HEK293 (cell line): ENCODE data around the gene RABL3.

Experiments
- KLF1 ChIP-seq: fragments of 450-650 bp; formaldehyde crosslinking; IDR thresholded peaks from 2 replicates; pipeline ENCODE4 v1.5.1; 2016; ENCODE audit warnings: missing biosample characterization, missing genetic modification characterization
- MEIS1 ChIP-seq: sonication (generic); formaldehyde crosslinking; IDR thresholded peaks from 2 replicates; pipeline ENCODE4 v1.8.1; 2022; ENCODE audit warnings: missing genetic modification reagents, mild to moderate bottlenecking, borderline replicate concordance
- SP7 ChIP-seq: fragments of 450-650 bp; formaldehyde crosslinking; IDR thresholded peaks from 2 replicates; pipeline ENCODE4 v1.5.1; 2016; ENCODE audit warnings: missing biosample characterization, missing genetic modification characterization
- YY1 ChIP-seq: fragments of 450-650 bp; formaldehyde crosslinking; IDR thresholded peaks from 2 replicates; pipeline ENCODE4 v1.5.1; 2018; ENCODE audit warnings: missing biosample characterization, missing genetic modification characterization
- ZBTB7A ChIP-seq: fragments of 450-650 bp; formaldehyde crosslinking; IDR thresholded peaks from 2 replicates; pipeline ENCODE4 v1.5.1; 2016; ENCODE audit warnings: low read depth, missing biosample characterization, missing genetic modification characterization
- ZNF121 ChIP-seq: fragments of 450-650 bp; formaldehyde crosslinking; IDR thresholded peaks from 2 replicates; pipeline ENCODE4 v1.5.1; 2016; ENCODE audit warnings: missing biosample characterization, missing genetic modification characterization
- ZNF140 ChIP-seq: fragments of 450-650 bp; formaldehyde crosslinking; IDR thresholded peaks from 2 replicates; pipeline ENCODE4 v1.5.1; 2016; ENCODE audit warnings: missing biosample characterization, missing genetic modification characterization
- ZNF501 ChIP-seq: fragments of 450-650 bp; formaldehyde crosslinking; IDR thresholded peaks from 2 replicates; pipeline ENCODE4 v1.5.1; 2016; ENCODE audit warnings: missing biosample characterization, missing genetic modification characterization
- ZNF600 ChIP-seq: fragments of 450-650 bp; formaldehyde crosslinking; IDR thresholded peaks from 2 replicates; pipeline ENCODE4 v1.5.1; 2016; ENCODE audit warnings: missing biosample characterization, missing genetic modification characterization
- TF ChIP-seq, protein P1 (sequence below): fragments of 450-650 bp; formaldehyde crosslinking; IDR thresholded peaks from 2 replicates; pipeline ENCODE4 v1.5.1; 2016; ENCODE audit warnings: missing biosample characterization, missing genetic modification characterization
- TF ChIP-seq, protein P2 (sequence below): fragments of 450-650 bp; formaldehyde crosslinking; IDR thresholded peaks from 2 replicates; pipeline ENCODE4 v1.5.1; 2016; ENCODE audit warnings: missing biosample characterization, missing genetic modification characterization, borderline replicate concordance
- TF ChIP-seq, protein P3 (sequence below): fragments of 450-650 bp; formaldehyde crosslinking; IDR thresholded peaks from 2 replicates; pipeline ENCODE4 v1.5.1; 2017; ENCODE audit warnings: missing biosample characterization, missing genetic modification characterization

DNA sequence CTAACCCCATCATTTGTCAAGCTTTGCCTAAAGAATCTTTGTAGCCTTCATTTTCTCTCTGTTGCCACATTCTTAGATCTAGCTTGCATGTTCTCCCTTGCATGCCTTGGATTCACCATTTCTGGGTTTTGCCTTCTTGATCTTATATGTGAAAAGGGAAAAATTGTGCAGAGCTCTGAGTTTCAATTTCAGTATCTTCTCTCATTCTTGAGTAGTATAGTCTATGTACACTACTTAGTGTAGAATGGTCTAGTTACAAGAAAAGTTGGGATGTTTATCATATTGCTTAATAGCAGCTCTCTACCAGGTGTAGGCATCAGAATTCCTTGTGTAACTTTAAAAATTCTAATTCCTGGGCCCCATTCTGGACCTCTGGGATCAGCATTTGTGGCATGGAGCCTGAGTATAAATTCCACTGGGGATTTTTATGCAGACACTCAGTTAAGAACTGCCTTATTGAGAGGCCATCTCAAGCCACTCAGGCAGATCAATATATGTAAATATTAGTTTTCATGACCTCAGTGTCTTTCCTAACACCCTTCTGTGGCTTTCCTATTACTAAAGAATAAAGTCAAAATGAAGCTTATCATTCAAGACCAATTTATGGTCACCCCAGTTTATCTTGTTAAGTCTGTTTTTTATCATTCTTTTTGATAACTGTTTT lies 23.6 kb upstream of the RABL3 start:
- TF ChIP-seq, protein P1, sequence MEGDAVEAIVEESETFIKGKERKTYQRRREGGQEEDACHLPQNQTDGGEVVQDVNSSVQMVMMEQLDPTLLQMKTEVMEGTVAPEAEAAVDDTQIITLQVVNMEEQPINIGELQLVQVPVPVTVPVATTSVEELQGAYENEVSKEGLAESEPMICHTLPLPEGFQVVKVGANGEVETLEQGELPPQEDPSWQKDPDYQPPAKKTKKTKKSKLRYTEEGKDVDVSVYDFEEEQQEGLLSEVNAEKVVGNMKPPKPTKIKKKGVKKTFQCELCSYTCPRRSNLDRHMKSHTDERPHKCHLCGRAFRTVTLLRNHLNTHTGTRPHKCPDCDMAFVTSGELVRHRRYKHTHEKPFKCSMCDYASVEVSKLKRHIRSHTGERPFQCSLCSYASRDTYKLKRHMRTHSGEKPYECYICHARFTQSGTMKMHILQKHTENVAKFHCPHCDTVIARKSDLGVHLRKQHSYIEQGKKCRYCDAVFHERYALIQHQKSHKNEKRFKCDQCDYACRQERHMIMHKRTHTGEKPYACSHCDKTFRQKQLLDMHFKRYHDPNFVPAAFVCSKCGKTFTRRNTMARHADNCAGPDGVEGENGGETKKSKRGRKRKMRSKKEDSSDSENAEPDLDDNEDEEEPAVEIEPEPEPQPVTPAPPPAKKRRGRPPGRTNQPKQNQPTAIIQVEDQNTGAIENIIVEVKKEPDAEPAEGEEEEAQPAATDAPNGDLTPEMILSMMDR, result no peak
- no peak for TF ChIP-seq ZBTB7A (tag by site-specific recombination)
- TF ChIP-seq ZNF121 (tag by site-specific recombination), result no peak
- TF ChIP-seq ZNF600 (tag by site-specific recombination), result no peak
- no peak for TF ChIP-seq ZNF501 (tag by site-specific recombination)
- no peak for TF ChIP-seq KLF1 (tag by site-specific recombination)
- TF ChIP-seq MEIS1, result no peak
- TF ChIP-seq YY1 (tag by site-specific recombination), result no peak
- no peak for TF ChIP-seq SP7 (tag by site-specific recombination)
- TF ChIP-seq ZNF140 (tag by site-specific recombination), result no peak
- TF ChIP-seq, protein P2, sequence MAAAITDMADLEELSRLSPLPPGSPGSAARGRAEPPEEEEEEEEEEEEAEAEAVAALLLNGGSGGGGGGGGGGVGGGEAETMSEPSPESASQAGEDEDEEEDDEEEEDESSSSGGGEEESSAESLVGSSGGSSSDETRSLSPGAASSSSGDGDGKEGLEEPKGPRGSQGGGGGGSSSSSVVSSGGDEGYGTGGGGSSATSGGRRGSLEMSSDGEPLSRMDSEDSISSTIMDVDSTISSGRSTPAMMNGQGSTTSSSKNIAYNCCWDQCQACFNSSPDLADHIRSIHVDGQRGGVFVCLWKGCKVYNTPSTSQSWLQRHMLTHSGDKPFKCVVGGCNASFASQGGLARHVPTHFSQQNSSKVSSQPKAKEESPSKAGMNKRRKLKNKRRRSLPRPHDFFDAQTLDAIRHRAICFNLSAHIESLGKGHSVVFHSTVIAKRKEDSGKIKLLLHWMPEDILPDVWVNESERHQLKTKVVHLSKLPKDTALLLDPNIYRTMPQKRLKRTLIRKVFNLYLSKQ (tag by site-specific recombination), result no peak
- TF ChIP-seq, protein P3, sequence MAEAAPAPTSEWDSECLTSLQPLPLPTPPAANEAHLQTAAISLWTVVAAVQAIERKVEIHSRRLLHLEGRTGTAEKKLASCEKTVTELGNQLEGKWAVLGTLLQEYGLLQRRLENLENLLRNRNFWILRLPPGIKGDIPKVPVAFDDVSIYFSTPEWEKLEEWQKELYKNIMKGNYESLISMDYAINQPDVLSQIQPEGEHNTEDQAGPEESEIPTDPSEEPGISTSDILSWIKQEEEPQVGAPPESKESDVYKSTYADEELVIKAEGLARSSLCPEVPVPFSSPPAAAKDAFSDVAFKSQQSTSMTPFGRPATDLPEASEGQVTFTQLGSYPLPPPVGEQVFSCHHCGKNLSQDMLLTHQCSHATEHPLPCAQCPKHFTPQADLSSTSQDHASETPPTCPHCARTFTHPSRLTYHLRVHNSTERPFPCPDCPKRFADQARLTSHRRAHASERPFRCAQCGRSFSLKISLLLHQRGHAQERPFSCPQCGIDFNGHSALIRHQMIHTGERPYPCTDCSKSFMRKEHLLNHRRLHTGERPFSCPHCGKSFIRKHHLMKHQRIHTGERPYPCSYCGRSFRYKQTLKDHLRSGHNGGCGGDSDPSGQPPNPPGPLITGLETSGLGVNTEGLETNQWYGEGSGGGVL (tag by site-specific recombination), result no peak
